SK-N-SH (cell line): ENCODE data around the gene CLMN.

ENCODE experiments used
- CTCF ChIP-seq: fragments of 200-600 bp; sonication (generic); IDR thresholded peaks from 2 replicates; pipeline ENCODE4 v1.6.1; 2017; ENCODE audit warnings: antibody characterized with exemption, mild to moderate bottlenecking, moderate library complexity
- EP300 ChIP-seq, 2 experiments: IDR thresholded peaks; 2 replicates each; pipeline versions ENCODE4 v1.4.0 to v1.6.1; 2012; ENCODE audit warnings: borderline replicate concordance in 1 of 2, low read depth in 1 of 2, low read length in 1 of 2
- REST ChIP-seq: IDR thresholded peaks from 2 replicates; pipeline ENCODE4 v1.6.1; 2012; ENCODE audit warnings: mild to moderate bottlenecking, low read depth, low read length, moderate library complexity

GRCh38 chr14:95216008-95216407, 103.7 kb downstream of the CLMN start:
- no peak for TF ChIP-seq CTCF
- no peak for TF ChIP-seq EP300 (IDR thresholded peaks at IDR 0.05; ENCODE audit: borderline replicate concordance in 1 of 2, low read depth in 1 of 2, low read length in 1 of 2)
- TF ChIP-seq REST, result no peak
